Adrenal gland (tissue), 5 donors: ENCODE results near the gene ZNF700.

ENCODE experiments used
- CTCF ChIP-seq, 6 experiments: fragments of 450-650 bp in 4 of 6; fragments of 200-600 bp in 2 of 6; sonication (generic) in 1 of 6; IDR thresholded peaks; 1 replicate in 5 of 6; 2 replicates in 1 of 6; pipeline versions ENCODE4 v1.5.1 to v1.8.0; 2016 to 2021; ENCODE audit warnings: antibody characterized with exemption in 6 of 6, mild to moderate bottlenecking in 2 of 6, moderate library complexity in 1 of 6
- POLR2A ChIP-seq, 2 donors: fragments of 450-650 bp; IDR thresholded peaks; one replicate each; pipeline ENCODE4 v1.6.1; 2017; ENCODE audit warnings: antibody characterized with exemption in 2 of 2, mild to moderate bottlenecking in 2 of 2, moderate library complexity in 1 of 2
- donor health status: DM: no; HTN: no; CAD: no.

- TF ChIP-seq CTCF (IDR thresholded peaks at IDR 0.05) (no peak), POLR2A (IDR thresholded peaks at IDR 0.05) (no peak)
These were observed 22.7 kb upstream of the ZNF700 start for GRCh38 chr19:11902228-11902627.
